PC-9 (cell line): ENCODE results near the gene SNRPA1. TPM values are rescaled to one million over a fixed set of nuclear protein-coding genes. Genes with fewer than 3 reads are reported as not detected.

ENCODE experiments used
- BruUV-seq: library from RNA; stranded (reverse); fragments of 400-500 nt; replicated peaks from 2 replicates; lab custom pipeline; 2021; lab: Mats Ljungman, UMichigan
- CTCF ChIA-PET: fragments of 300-600 bp; sonication (Branson Sonifier 250); formaldehyde crosslinking; loops from one replicate; lab custom pipeline; 2022; ENCODE audit warnings: antibody characterized with exemption; lab: Charles Lee
- POLR2A ChIA-PET: fragments of 300-600 bp; sonication (Branson Sonifier 250); formaldehyde crosslinking; loops from one replicate; lab custom pipeline; 2022; ENCODE audit warnings: antibody characterized with exemption; ENCODE audit not compliant: unreplicated experiment; lab: Charles Lee
- DNase-seq, 2 experiments: peaks; one replicate each; pipeline versions ENCODE4 v3.0.0 to v3.0.0-alpha.2; 2015 to 2022; ENCODE audit warnings: mixed read lengths in 1 of 2
- H2AFZ ChIP-seq: fragments of 200-600 bp; sonication (generic); 2 replicates; pipeline ENCODE4 v1.8.1; 2017; ENCODE audit warnings: antibody characterized with exemption
- H3F3A ChIP-seq: fragments of 200-600 bp; sonication (generic); 2 replicates; pipeline ENCODE4 v1.8.1; 2017; ENCODE audit warnings: antibody characterized with exemption, mild to moderate bottlenecking, low read depth; ENCODE audit not compliant: insufficient read depth
- H3K27ac ChIP-seq: fragments of 200-600 bp; sonication (generic); 2 replicates; pipeline ENCODE4 v1.6.1; 2016; ENCODE audit warnings: mixed run types
- H3K27me3 ChIP-seq: fragments of 200-600 bp; sonication (generic); 2 replicates; pipeline ENCODE4 v1.6.1; 2016; ENCODE audit warnings: low read depth, mixed run types; ENCODE audit not compliant: insufficient read depth
- H3K36me3 ChIP-seq: fragments of 200-600 bp; sonication (generic); 2 replicates; pipeline ENCODE4 v1.6.1; 2016; ENCODE audit warnings: low read depth, mixed run types
- H3K4me1 ChIP-seq: fragments of 200-600 bp; sonication (generic); replicated peaks from 2 replicates; pipeline ENCODE4 v1.6.1; 2016; ENCODE audit warnings: mixed run types; ENCODE audit not compliant: insufficient read depth
- H3K4me2 ChIP-seq: fragments of 200-600 bp; sonication (generic); 2 replicates; pipeline ENCODE4 v1.6.1; 2017; ENCODE audit warnings: mixed run types
- H3K4me3 ChIP-seq: fragments of 200-600 bp; sonication (generic); 2 replicates; pipeline ENCODE4 v1.6.1; 2016; ENCODE audit warnings: mixed run types
- H3K79me2 ChIP-seq: fragments of 200-600 bp; sonication (generic); 2 replicates; pipeline ENCODE4 v1.6.1; 2017; ENCODE audit warnings: low read depth, mixed run types
- H3K9me2 ChIP-seq: fragments of 200-600 bp; sonication (generic); 2 replicates; pipeline ENCODE4 v1.8.1; 2017; ENCODE audit warnings: mild to moderate bottlenecking; ENCODE audit not compliant: insufficient read depth
- H3K9me3 ChIP-seq: fragments of 200-600 bp; sonication (generic); 2 replicates; pipeline ENCODE4 v1.8.1; 2016; ENCODE audit warnings: low read depth; ENCODE audit not compliant: insufficient read depth
- H4K20me1 ChIP-seq: fragments of 200-600 bp; sonication (generic); 2 replicates; pipeline ENCODE4 v1.8.1; 2017; ENCODE audit not compliant: insufficient read depth
- EZH2 ChIP-seq: fragments of 200-600 bp; sonication (generic); IDR thresholded peaks from 2 replicates; pipeline ENCODE4 v1.8.0; 2017; ENCODE audit warnings: antibody characterized with exemption, low read depth
- intact Hi-C: fragments of 100-400 bp; cut with micrococcal nuclease; formaldehyde crosslinking; loops from one replicate; pipeline ENCODE4 v1.10.0; 2022; ENCODE audit not compliant: unreplicated experiment
- total RNA-seq: library from RNA; stranded (reverse); gene quantifications from 2 replicates; pipeline ENCODE4 v1.2.3, GENCODE V29; 2021
- TF ChIP-seq, protein P1 (sequence below): fragments of 200-600 bp; sonication (generic); conservative IDR thresholded peaks from 2 replicates; pipeline ENCODE4 v1.6.1; 2017; ENCODE audit warnings: mixed run types, antibody characterized with exemption, mild to moderate bottlenecking, moderate library complexity

The SNRPA1 gene
- total RNA-seq, 1 experiment from 2014 or later: 95.0 TPM

- ChIA-PET CTCF (no interaction called here), POLR2A (no interaction called here)
- no peak for DNase-seq
- Histone ChIP-seq H3K36me3 (no peaks in the 10 kb centered on the region), H3K4me3 (no peak overlapping the region), H3K9me2 (no peaks in the 10 kb centered on the region), H3F3A (peaks cover 12% of the 10 kb centered on the region; the same call in 1 of the 2 replicates), H3K4me1 (peaks cover 15% of the 10 kb centered on the region), H3K9me3 (no peaks in the 10 kb centered on the region), H3K27me3 (no peaks in the 10 kb centered on the region), H3K4me2 (no peak overlapping the region), H4K20me1 (peaks cover 22% of the 10 kb centered on the region), H2AFZ (no peak overlapping the region), H3K79me2 (peaks cover 68% of the 10 kb centered on the region), H3K27ac (no peak overlapping the region)
- intact Hi-C loops: no loop called here
- BruUV-seq: no TSS peak
- no peak for TF ChIP-seq EZH2
These were observed 46.8 kb downstream of the SNRPA1 start for GRCh38 chr15:101248274-101248673.

GRCh38 chr15:101246824-101247745 is 48.0 kb downstream of the SNRPA1 start:
- H3K4me3 ChIP-seq: no peak overlapping the region
- no peak overlapping the region for H3K27ac ChIP-seq
- intact Hi-C loops: no loop called here
- ChIA-PET POLR2A (no interaction called here), CTCF (interaction anchor here (0.6 kb wide), 1 partner anchor 1285 kb away, joined by 6 read pairs; no protein-coding TSS in a partner anchor)
- no peak overlapping the region for H2AFZ ChIP-seq
- H4K20me1 ChIP-seq: peaks cover 28% of the 10 kb centered on the region
- no peaks in the 10 kb centered on the region for H3K36me3 ChIP-seq
- H3K79me2 ChIP-seq: peaks cover 78% of the 10 kb centered on the region
- no peak overlapping the region for H3K4me2 ChIP-seq
- H3K4me1 ChIP-seq: peaks cover 11% of the 10 kb centered on the region
- DNase-seq: no peak
- 0 out of 2 replicates have a peak, but pooled peaks cover 5% of the 10 kb centered on the region for H3F3A ChIP-seq
- TF ChIP-seq, protein P1, sequence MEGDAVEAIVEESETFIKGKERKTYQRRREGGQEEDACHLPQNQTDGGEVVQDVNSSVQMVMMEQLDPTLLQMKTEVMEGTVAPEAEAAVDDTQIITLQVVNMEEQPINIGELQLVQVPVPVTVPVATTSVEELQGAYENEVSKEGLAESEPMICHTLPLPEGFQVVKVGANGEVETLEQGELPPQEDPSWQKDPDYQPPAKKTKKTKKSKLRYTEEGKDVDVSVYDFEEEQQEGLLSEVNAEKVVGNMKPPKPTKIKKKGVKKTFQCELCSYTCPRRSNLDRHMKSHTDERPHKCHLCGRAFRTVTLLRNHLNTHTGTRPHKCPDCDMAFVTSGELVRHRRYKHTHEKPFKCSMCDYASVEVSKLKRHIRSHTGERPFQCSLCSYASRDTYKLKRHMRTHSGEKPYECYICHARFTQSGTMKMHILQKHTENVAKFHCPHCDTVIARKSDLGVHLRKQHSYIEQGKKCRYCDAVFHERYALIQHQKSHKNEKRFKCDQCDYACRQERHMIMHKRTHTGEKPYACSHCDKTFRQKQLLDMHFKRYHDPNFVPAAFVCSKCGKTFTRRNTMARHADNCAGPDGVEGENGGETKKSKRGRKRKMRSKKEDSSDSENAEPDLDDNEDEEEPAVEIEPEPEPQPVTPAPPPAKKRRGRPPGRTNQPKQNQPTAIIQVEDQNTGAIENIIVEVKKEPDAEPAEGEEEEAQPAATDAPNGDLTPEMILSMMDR: no peak
- no peak for TF ChIP-seq EZH2
- no peaks in the 10 kb centered on the region for H3K27me3 ChIP-seq
- no peaks in the 10 kb centered on the region for H3K9me2 ChIP-seq
- H3K9me3 ChIP-seq: no peaks in the 10 kb centered on the region
- no TSS peak for BruUV-seq

GRCh38 chr15:101246391-101246790 is 48.7 kb downstream of the SNRPA1 start:
- Histone ChIP-seq H3K27me3 (no peaks in the 10 kb centered on the region), H3K79me2 (peaks cover 80% of the 10 kb centered on the region), H3F3A (0 out of 2 replicates have a peak, but pooled peaks cover 5% of the 10 kb centered on the region), H4K20me1 (peaks cover 28% of the 10 kb centered on the region), H3K4me1 (peaks cover 11% of the 10 kb centered on the region), H3K27ac (no peak overlapping the region), H2AFZ (no peak overlapping the region), H3K9me2 (no peaks in the 10 kb centered on the region), H3K36me3 (no peaks in the 10 kb centered on the region), H3K4me2 (no peak overlapping the region), H3K9me3 (no peaks in the 10 kb centered on the region), H3K4me3 (no peak overlapping the region)
- ChIA-PET CTCF (interaction anchor here (0.6 to 0.7 kb wide), 2 partner anchors 231 to 427 kb away, joined by 3 to 6 read pairs; no protein-coding TSS in a partner anchor), POLR2A (interaction anchor here (0.8 kb wide), 1 partner anchor 370 kb away, joined by 4 read pairs; no protein-coding TSS in a partner anchor)
- DNase-seq: no peak
- BruUV-seq: no TSS peak
- intact Hi-C loops: no loop called here
- no peak for TF ChIP-seq EZH2
- TF ChIP-seq, protein P1: no peak
